ENCODE results near the gene METTL24.

GRCh38 chr6:110353457-110354001, 4.6 kb downstream of the METTL24 start:
- TF ChIP-seq CTCF (IDR thresholded peaks at IDR 0.05): no peak
- TF ChIP-seq POLR2A (IDR thresholded peaks at IDR 0.05): no peak
- TF ChIP-seq EP300 (IDR thresholded peaks at IDR 0.05): no peak
- no peak for TF ChIP-seq POLR2AphosphoS5 (IDR thresholded peaks at IDR 0.05)
